WTC11 (cell line): Measurements from ENCODE around the gene CLCN4.

Experiments used
- NR3C1 ChIP-seq: sonication (generic); formaldehyde crosslinking; conservative IDR thresholded peaks from 2 replicates; pipeline ENCODE4 v1.8.1; 2023; ENCODE audit warnings: low read depth, mild to moderate bottlenecking, missing genetic modification reagents
- TEAD1 ChIP-seq: sonication (generic); formaldehyde crosslinking; IDR thresholded peaks from 2 replicates; pipeline ENCODE4 v1.8.0; 2022; ENCODE audit warnings: mild to moderate bottlenecking, missing genetic modification reagents
- ZNF232 ChIP-seq: sonication (generic); formaldehyde crosslinking; IDR thresholded peaks from 2 replicates; pipeline ENCODE4 v1.8.0; 2022; ENCODE audit warnings: mild to moderate bottlenecking, missing genetic modification reagents
- ZNF317 ChIP-seq: sonication (generic); formaldehyde crosslinking; IDR thresholded peaks from 2 replicates; pipeline ENCODE4 v1.8.1; 2023; ENCODE audit warnings: low read depth, mild to moderate bottlenecking, moderate library complexity, missing genetic modification reagents, borderline replicate concordance
- TF ChIP-seq, protein P1 (sequence below): sonication (generic); formaldehyde crosslinking; conservative IDR thresholded peaks from 2 replicates; pipeline ENCODE4 v1.8.1; 2022; ENCODE audit warnings: mild to moderate bottlenecking, missing genetic modification reagents
- TF ChIP-seq, protein P2 (sequence below): fragments of 200-600 bp; IDR thresholded peaks from 2 replicates; pipeline ENCODE4 v1.8.0; 2022; ENCODE audit warnings: antibody characterized with exemption
- TF ChIP-seq, protein P3 (sequence below): sonication (generic); formaldehyde crosslinking; IDR thresholded peaks from 2 replicates; pipeline ENCODE4 v1.8.0; 2022; ENCODE audit warnings: mild to moderate bottlenecking, missing genetic modification reagents
- TF ChIP-seq, protein P4 (sequence below): sonication (generic); formaldehyde crosslinking; IDR thresholded peaks from 2 replicates; pipeline ENCODE4 v1.8.0; 2022; ENCODE audit warnings: mild to moderate bottlenecking, missing genetic modification reagents
- TF ChIP-seq, protein P5 (sequence below): sonication (generic); formaldehyde crosslinking; IDR thresholded peaks from 2 replicates; pipeline ENCODE4 v1.8.0; 2023; ENCODE audit warnings: missing genetic modification reagents, mild to moderate bottlenecking, borderline replicate concordance
- TF ChIP-seq, protein P6 (sequence below): sonication (generic); formaldehyde crosslinking; IDR thresholded peaks from 2 replicates; pipeline ENCODE4 v1.8.1; 2022; ENCODE audit warnings: missing genetic modification reagents, borderline replicate concordance

DNA sequence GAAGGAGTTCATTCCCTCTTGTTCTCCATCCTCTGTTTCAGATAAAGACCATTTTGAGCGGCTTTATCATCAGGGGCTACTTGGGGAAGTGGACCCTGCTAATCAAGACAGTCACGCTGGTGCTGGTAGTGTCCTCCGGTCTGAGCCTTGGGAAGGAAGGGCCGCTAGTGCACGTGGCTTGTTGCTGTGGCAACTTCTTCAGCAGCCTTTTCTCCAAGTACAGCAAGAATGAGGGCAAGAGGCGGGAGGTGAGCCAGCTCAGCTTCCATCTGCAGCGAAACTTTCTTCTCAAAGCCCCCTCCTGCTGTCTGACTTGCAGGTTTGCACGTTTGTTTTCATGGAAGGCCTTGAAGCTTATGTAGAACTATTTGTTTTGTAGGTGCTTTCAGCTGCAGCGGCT is 49.5 kb downstream of the CLCN4 start:
- TF ChIP-seq TEAD1 (CRISPR knock-in tag) = no peak
- TF ChIP-seq ZNF317 (CRISPR knock-in tag) = no peak
- TF ChIP-seq, protein P1, sequence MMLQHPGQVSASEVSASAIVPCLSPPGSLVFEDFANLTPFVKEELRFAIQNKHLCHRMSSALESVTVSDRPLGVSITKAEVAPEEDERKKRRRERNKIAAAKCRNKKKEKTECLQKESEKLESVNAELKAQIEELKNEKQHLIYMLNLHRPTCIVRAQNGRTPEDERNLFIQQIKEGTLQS (CRISPR knock-in tag) = no peak
- TF ChIP-seq, protein P2, sequence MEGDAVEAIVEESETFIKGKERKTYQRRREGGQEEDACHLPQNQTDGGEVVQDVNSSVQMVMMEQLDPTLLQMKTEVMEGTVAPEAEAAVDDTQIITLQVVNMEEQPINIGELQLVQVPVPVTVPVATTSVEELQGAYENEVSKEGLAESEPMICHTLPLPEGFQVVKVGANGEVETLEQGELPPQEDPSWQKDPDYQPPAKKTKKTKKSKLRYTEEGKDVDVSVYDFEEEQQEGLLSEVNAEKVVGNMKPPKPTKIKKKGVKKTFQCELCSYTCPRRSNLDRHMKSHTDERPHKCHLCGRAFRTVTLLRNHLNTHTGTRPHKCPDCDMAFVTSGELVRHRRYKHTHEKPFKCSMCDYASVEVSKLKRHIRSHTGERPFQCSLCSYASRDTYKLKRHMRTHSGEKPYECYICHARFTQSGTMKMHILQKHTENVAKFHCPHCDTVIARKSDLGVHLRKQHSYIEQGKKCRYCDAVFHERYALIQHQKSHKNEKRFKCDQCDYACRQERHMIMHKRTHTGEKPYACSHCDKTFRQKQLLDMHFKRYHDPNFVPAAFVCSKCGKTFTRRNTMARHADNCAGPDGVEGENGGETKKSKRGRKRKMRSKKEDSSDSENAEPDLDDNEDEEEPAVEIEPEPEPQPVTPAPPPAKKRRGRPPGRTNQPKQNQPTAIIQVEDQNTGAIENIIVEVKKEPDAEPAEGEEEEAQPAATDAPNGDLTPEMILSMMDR = no peak
- TF ChIP-seq, protein P3, sequence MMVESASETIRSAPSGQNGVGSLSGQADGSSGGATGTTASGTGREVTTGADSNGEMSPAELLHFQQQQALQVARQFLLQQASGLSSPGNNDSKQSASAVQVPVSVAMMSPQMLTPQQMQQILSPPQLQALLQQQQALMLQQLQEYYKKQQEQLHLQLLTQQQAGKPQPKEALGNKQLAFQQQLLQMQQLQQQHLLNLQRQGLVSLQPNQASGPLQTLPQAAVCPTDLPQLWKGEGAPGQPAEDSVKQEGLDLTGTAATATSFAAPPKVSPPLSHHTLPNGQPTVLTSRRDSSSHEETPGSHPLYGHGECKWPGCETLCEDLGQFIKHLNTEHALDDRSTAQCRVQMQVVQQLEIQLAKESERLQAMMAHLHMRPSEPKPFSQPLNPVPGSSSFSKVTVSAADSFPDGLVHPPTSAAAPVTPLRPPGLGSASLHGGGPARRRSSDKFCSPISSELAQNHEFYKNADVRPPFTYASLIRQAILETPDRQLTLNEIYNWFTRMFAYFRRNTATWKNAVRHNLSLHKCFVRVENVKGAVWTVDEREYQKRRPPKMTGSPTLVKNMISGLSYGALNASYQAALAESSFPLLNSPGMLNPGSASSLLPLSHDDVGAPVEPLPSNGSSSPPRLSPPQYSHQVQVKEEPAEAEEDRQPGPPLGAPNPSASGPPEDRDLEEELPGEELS (CRISPR knock-in tag) = no peak
- TF ChIP-seq, protein P4, sequence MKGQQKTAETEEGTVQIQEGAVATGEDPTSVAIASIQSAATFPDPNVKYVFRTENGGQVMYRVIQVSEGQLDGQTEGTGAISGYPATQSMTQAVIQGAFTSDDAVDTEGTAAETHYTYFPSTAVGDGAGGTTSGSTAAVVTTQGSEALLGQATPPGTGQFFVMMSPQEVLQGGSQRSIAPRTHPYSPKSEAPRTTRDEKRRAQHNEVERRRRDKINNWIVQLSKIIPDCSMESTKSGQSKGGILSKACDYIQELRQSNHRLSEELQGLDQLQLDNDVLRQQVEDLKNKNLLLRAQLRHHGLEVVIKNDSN (CRISPR knock-in tag) = no peak
- TF ChIP-seq, protein P5, sequence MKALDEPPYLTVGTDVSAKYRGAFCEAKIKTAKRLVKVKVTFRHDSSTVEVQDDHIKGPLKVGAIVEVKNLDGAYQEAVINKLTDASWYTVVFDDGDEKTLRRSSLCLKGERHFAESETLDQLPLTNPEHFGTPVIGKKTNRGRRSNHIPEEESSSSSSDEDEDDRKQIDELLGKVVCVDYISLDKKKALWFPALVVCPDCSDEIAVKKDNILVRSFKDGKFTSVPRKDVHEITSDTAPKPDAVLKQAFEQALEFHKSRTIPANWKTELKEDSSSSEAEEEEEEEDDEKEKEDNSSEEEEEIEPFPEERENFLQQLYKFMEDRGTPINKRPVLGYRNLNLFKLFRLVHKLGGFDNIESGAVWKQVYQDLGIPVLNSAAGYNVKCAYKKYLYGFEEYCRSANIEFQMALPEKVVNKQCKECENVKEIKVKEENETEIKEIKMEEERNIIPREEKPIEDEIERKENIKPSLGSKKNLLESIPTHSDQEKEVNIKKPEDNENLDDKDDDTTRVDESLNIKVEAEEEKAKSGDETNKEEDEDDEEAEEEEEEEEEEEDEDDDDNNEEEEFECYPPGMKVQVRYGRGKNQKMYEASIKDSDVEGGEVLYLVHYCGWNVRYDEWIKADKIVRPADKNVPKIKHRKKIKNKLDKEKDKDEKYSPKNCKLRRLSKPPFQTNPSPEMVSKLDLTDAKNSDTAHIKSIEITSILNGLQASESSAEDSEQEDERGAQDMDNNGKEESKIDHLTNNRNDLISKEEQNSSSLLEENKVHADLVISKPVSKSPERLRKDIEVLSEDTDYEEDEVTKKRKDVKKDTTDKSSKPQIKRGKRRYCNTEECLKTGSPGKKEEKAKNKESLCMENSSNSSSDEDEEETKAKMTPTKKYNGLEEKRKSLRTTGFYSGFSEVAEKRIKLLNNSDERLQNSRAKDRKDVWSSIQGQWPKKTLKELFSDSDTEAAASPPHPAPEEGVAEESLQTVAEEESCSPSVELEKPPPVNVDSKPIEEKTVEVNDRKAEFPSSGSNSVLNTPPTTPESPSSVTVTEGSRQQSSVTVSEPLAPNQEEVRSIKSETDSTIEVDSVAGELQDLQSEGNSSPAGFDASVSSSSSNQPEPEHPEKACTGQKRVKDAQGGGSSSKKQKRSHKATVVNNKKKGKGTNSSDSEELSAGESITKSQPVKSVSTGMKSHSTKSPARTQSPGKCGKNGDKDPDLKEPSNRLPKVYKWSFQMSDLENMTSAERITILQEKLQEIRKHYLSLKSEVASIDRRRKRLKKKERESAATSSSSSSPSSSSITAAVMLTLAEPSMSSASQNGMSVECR (CRISPR knock-in tag) = no peak
- TF ChIP-seq, protein P6, sequence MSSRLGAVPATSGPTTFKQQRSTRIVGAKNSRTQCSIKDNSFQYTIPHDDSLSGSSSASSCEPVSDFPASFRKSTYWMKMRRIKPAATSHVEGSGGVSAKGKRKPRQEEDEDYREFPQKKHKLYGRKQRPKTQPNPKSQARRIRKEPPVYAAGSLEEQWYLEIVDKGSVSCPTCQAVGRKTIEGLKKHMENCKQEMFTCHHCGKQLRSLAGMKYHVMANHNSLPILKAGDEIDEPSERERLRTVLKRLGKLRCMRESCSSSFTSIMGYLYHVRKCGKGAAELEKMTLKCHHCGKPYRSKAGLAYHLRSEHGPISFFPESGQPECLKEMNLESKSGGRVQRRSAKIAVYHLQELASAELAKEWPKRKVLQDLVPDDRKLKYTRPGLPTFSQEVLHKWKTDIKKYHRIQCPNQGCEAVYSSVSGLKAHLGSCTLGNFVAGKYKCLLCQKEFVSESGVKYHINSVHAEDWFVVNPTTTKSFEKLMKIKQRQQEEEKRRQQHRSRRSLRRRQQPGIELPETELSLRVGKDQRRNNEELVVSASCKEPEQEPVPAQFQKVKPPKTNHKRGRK (CRISPR knock-in tag) = no peak
- TF ChIP-seq ZNF232 (CRISPR knock-in tag) = no peak
- no peak for TF ChIP-seq NR3C1 (CRISPR knock-in tag)
